GM23338 (cell line): Measurements from ENCODE around the gene L3MBTL4. TPM values are rescaled to one million over a fixed set of nuclear protein-coding genes. Genes with fewer than 3 reads are reported as not detected.

ENCODE experiments used
- ATAC-seq: fragments of 200-7000 bp; cut with Tn5 transposase; 3 replicates; pipeline ENCODE4 v1.9.1; 2020
- DNase-seq: peaks from one replicate; pipeline ENCODE4 v3.0.0-alpha.2; 2015; ENCODE audit warnings: low spot score
- H2AFZ ChIP-seq: fragments of 200-600 bp; sonication (generic); 2 replicates; pipeline ENCODE4 v1.8.0; 2016; ENCODE audit warnings: antibody characterized with exemption, mild to moderate bottlenecking, moderate library complexity
- H3F3A ChIP-seq: fragments of 200-600 bp; sonication (generic); replicated peaks from 2 replicates; pipeline ENCODE4 v1.8.0; 2017; ENCODE audit warnings: antibody characterized with exemption, mixed run types, low read depth
- H3K27ac ChIP-seq: fragments of 200-600 bp; sonication (generic); 2 replicates; pipeline ENCODE4 v1.6.1; 2016; ENCODE audit warnings: low read depth
- H3K27me3 ChIP-seq: fragments of 200-600 bp; sonication (generic); 2 replicates; pipeline ENCODE4 v1.8.0; 2016; ENCODE audit warnings: mild to moderate bottlenecking, mixed run types, moderate library complexity; ENCODE audit not compliant: insufficient read depth
- H3K36me3 ChIP-seq: fragments of 200-600 bp; sonication (generic); 2 replicates; pipeline ENCODE4 v1.8.0; 2016; ENCODE audit warnings: mild to moderate bottlenecking; ENCODE audit not compliant: insufficient read depth
- H3K4me1 ChIP-seq: fragments of 200-600 bp; sonication (generic); 2 replicates; pipeline ENCODE4 v1.8.0; 2016; ENCODE audit warnings: mild to moderate bottlenecking, moderate library complexity; ENCODE audit not compliant: insufficient read depth
- H3K4me2 ChIP-seq: fragments of 200-600 bp; sonication (generic); 2 replicates; pipeline ENCODE4 v1.7.1; 2017; ENCODE audit warnings: mixed run types
- H3K4me3 ChIP-seq: fragments of 200-600 bp; sonication (generic); 2 replicates; pipeline ENCODE4 v1.6.1; 2016; ENCODE audit warnings: mixed run types
- H3K79me2 ChIP-seq: fragments of 200-600 bp; sonication (generic); replicated peaks from 2 replicates; pipeline ENCODE4 v1.8.0; 2017; ENCODE audit warnings: mild to moderate bottlenecking; ENCODE audit not compliant: insufficient read depth
- H3K9me2 ChIP-seq: fragments of 200-600 bp; sonication (generic); 2 replicates; pipeline ENCODE4 v1.8.0; 2017; ENCODE audit not compliant: insufficient read depth
- H4K20me1 ChIP-seq: fragments of 200-600 bp; sonication (generic); replicated peaks from 2 replicates; pipeline ENCODE4 v1.8.0; 2017; ENCODE audit warnings: mild to moderate bottlenecking; ENCODE audit not compliant: insufficient read depth
- H3K27ac Mint-ChIP-seq: 2 replicates; pipeline ENCODE4 v1.8.0; 2020; ENCODE audit warnings: inconsistent platforms, mild to moderate bottlenecking, moderate library complexity, mixed read lengths
- H3K27me3 Mint-ChIP-seq: 3 replicates; pipeline ENCODE4 v1.8.0; 2022; ENCODE audit warnings: low read depth, mild to moderate bottlenecking, moderate library complexity, mixed read lengths, inconsistent platforms; ENCODE audit not compliant: insufficient read depth, poor library complexity
- H3K36me3 Mint-ChIP-seq: 3 replicates; pipeline ENCODE4 v1.8.0; 2021; ENCODE audit warnings: low read depth, mild to moderate bottlenecking, inconsistent platforms, moderate library complexity, mixed read lengths
- H3K4me1 Mint-ChIP-seq: 3 replicates; pipeline ENCODE4 v1.8.0; 2020; ENCODE audit warnings: mild to moderate bottlenecking, inconsistent platforms, mixed read lengths
- H3K4me3 Mint-ChIP-seq: 3 replicates; pipeline ENCODE4 v1.8.0; 2021; ENCODE audit warnings: moderate library complexity, mild to moderate bottlenecking, inconsistent platforms, mixed read lengths
- H3K9me3 Mint-ChIP-seq: 3 replicates; pipeline ENCODE4 v1.8.0; 2020; ENCODE audit warnings: moderate library complexity, mild to moderate bottlenecking, inconsistent platforms, mixed read lengths
- CREB1 ChIP-seq: fragments of 250-450 bp; sonication (Bioruptor Pico); IDR thresholded peaks from 2 replicates; pipeline ENCODE4 v1.5.0; 2020; ENCODE audit warnings: low read depth, mild to moderate bottlenecking, moderate library complexity
- EZH2phosphoT487 ChIP-seq: fragments of 200-600 bp; sonication (generic); IDR thresholded peaks from one replicate; pipeline ENCODE4 v1.8.1; 2018; ENCODE audit warnings: antibody characterized with exemption; ENCODE audit not compliant: unreplicated experiment
- JUNB ChIP-seq: IDR thresholded peaks from one replicate; pipeline ENCODE4 v1.6.1; 2016; ENCODE audit warnings: antibody characterized with exemption; ENCODE audit not compliant: unreplicated experiment
- NANOG ChIP-seq: IDR thresholded peaks from 2 replicates; pipeline ENCODE4 v1.6.1; 2016; ENCODE audit warnings: antibody characterized with exemption, borderline replicate concordance
- POLR2AphosphoS5 ChIP-seq: IDR thresholded peaks from 2 replicates; pipeline ENCODE4 v1.6.1; 2016; ENCODE audit warnings: antibody characterized with exemption, low read depth
- STAT1 ChIP-seq: IDR thresholded peaks from one replicate; pipeline ENCODE4 v1.6.1; 2016; ENCODE audit warnings: antibody characterized with exemption; ENCODE audit not compliant: unreplicated experiment
- ZNF114 ChIP-seq: fragments of 250-450 bp; sonication (Bioruptor Pico); IDR thresholded peaks from 2 replicates; pipeline ENCODE4 v1.5.0; 2020; ENCODE audit warnings: mild to moderate bottlenecking, moderate library complexity
- ZNF331 ChIP-seq: fragments of 250-450 bp; sonication (Bioruptor Pico); IDR thresholded peaks from 2 replicates; pipeline ENCODE4 v1.5.0; 2020; ENCODE audit warnings: low read depth, mild to moderate bottlenecking, moderate library complexity
- polyA plus RNA-seq: library from polyadenylated mRNA; unstranded; fragments of >200 nt; fragmentation: Nextera tagmentation; extraction: Ambion mirVana; gene quantifications from 2 replicates; pipeline ENCODE4 v1.2.1, GENCODE V29; 2016
- total RNA-seq: library from RNA; depleted of rRNA; stranded (reverse); fragments of >200 nt; shearing (Covaris generic); gene quantifications from 2 replicates; pipeline ENCODE4 v1.2.3, GENCODE V29; 2014
- TF ChIP-seq, protein P1 (sequence below): IDR thresholded peaks from one replicate; pipeline ENCODE4 v1.6.1; 2018; ENCODE audit warnings: antibody characterized with exemption; ENCODE audit not compliant: unreplicated experiment

The L3MBTL4 gene
- total and polyA plus RNA-seq, 2 experiments from 2014 or later = 0.48 to 2.8 TPM

DNA sequence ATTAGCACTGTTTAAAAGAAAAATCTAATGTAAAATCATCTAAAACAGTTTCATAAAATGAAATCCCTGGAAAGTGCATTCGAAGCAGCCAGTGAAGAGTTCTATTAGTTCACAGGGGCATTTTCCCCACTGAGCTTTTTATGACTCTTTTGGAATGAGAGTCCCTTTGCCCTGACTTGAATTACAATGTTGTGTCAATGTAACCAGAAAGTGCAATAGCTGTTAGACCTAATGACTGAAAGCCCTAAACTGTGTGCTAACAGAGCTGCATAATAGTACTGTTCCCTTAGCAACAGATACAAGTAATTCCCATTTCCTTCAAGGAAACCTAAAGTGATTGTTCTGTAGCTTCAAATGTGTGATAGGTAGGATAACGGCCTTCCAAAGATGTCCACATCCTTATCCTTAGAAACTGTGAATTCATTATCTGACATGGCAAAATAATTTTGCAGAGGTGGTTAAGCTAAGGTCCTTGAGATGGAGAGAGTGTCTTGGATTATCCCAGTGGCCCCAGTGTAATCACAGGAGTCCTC is 134.4 kb downstream of the L3MBTL4 start (continued):
- TF ChIP-seq, protein P1, sequence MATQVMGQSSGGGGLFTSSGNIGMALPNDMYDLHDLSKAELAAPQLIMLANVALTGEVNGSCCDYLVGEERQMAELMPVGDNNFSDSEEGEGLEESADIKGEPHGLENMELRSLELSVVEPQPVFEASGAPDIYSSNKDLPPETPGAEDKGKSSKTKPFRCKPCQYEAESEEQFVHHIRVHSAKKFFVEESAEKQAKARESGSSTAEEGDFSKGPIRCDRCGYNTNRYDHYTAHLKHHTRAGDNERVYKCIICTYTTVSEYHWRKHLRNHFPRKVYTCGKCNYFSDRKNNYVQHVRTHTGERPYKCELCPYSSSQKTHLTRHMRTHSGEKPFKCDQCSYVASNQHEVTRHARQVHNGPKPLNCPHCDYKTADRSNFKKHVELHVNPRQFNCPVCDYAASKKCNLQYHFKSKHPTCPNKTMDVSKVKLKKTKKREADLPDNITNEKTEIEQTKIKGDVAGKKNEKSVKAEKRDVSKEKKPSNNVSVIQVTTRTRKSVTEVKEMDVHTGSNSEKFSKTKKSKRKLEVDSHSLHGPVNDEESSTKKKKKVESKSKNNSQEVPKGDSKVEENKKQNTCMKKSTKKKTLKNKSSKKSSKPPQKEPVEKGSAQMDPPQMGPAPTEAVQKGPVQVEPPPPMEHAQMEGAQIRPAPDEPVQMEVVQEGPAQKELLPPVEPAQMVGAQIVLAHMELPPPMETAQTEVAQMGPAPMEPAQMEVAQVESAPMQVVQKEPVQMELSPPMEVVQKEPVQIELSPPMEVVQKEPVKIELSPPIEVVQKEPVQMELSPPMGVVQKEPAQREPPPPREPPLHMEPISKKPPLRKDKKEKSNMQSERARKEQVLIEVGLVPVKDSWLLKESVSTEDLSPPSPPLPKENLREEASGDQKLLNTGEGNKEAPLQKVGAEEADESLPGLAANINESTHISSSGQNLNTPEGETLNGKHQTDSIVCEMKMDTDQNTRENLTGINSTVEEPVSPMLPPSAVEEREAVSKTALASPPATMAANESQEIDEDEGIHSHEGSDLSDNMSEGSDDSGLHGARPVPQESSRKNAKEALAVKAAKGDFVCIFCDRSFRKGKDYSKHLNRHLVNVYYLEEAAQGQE = no peak
- TF ChIP-seq ZNF331 (CRISPR knock-in tag) = no peak
- TF ChIP-seq CREB1 (CRISPR knock-in tag) = no peak
- no peak for TF ChIP-seq POLR2AphosphoS5
- TF ChIP-seq EZH2phosphoT487 = no peak
- TF ChIP-seq ZNF114 = no peak
- TF ChIP-seq STAT1 = no peak
- no peak for TF ChIP-seq JUNB

DNA sequence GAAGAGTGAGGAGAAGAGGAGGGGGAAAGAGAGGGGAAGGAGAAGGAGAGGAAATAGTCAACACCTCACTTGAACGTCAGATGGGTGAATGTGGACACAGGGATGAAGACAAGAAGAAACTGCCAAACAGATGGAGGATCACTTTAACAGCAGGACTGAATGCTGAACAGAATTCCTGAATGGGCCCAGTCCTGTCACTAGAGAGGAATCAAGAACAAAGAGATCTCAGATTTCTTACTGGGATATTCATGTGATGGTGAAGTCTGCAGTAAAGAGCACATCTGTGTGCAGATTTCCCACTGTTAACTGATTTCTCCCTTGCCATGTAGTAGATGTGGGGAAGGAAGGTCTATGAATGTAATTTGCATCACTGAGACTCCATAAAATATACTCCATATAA is 135.4 kb downstream of the L3MBTL4 start:
- Histone ChIP-seq H3K9me2 (no peaks in the 10 kb centered on the region), H3K36me3 (no peaks in the 10 kb centered on the region), H3K27me3 (no peaks in the 10 kb centered on the region), H3K27ac (no peak overlapping the region), H3F3A (no peaks in the 10 kb centered on the region), H3K4me3 (no peak overlapping the region), H3K4me2 (no peak overlapping the region), H3K4me1 (no peaks in the 10 kb centered on the region), H3K79me2 (no peaks in the 10 kb centered on the region), H2AFZ (no peak overlapping the region), H4K20me1 (no peaks in the 10 kb centered on the region)
- Mint-ChIP-seq H3K27me3 (peaks cover 3% of the 10 kb centered on the region), H3K9me3 (no peaks in the 10 kb centered on the region; the same call in 2 of the 3 replicates), H3K36me3 (no peaks in the 10 kb centered on the region), H3K4me3 (no peak overlapping the region), H3K27ac (no peak overlapping the region), H3K4me1 (peaks cover 4% of the 10 kb centered on the region; the same call in 1 of the 3 replicates)
- ATAC-seq (no peak), DNase-seq (no peak)
- TF ChIP-seq CREB1 (CRISPR knock-in tag) (no peak), ZNF114 (no peak), NANOG (no peak), JUNB (no peak), STAT1 (no peak), EZH2phosphoT487 (no peak)
- TF ChIP-seq, protein P1 = no peak
